GM19025 (cell line): ENCODE data around the gene RBBP6.

Source experiments
- ATAC-seq: cut with Tn5 transposase; IDR thresholded peaks from one replicate; pipeline ENCODE4 v1.9.1; 2021; ENCODE audit warnings: mild to moderate bottlenecking, low read depth, moderate library complexity; ENCODE audit not compliant: unreplicated experiment

The RBBP6 gene

DNA sequence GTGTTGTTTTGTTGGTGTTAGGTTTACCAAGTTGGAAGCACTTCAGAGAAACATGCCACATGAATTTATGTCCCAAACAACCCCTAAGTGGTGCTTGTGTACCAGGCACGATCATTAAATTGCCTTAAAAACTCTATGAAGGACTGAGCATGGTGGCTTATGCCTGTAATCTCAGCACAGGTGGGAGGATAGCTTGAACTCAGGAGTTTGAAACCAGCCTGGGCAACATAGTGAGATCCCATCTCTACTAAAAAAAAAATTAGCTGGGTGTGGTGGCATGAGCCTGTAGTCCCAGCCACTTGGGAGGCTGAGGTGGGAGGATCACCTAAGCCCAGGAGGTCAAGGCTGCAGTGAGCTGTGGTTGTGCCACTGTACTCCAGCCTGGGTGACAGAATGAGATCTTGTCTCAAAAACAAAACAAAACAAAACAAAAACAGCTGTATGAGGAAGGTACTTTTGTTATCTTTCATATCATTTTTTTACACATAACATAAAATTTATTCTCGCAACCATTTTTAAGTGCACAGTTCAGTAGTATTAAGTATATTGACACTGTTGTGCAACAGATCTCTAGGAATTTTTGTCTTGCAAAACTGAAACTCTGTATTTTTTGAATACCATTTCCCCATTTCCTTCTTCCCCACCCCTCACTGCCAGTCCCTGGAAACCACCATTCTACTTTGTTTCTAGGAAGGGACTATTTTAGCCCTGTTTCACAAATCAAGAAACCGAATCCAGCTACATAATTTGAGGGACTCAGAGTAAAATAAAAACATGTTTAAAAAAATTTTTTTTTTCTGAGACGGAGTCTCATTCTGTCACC, 14.3 kb upstream of the RBBP6 start:
- ATAC-seq, result no peak

DNA sequence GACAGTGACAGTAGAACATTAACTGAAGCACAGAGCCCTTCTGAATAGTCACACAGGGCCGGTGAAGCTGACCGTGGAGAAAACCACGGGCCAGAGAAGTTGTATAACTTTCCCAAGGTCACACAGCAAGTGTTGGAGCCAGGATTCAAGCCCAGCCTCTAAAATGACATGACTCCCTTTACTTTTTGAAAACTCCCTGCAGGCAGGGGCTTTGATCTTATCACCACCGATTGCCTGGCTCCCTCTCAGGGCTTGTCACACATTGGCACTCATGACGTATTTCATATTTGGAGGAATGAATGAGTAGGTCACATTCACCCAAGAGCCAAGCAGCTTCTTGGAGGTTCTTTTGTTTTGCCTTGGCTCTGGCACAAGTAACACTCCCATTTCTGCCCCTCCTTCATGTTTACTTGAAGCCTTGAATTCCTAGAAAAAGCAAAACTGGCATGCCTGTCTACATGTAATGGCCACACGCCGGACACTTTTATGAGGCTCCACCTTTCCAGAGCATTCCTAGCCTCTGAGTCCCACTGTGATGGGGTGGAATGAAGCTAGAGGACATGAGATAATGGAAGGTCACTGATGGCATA, 13.3 kb upstream of the RBBP6 start:
- ATAC-seq, result no peak

DNA sequence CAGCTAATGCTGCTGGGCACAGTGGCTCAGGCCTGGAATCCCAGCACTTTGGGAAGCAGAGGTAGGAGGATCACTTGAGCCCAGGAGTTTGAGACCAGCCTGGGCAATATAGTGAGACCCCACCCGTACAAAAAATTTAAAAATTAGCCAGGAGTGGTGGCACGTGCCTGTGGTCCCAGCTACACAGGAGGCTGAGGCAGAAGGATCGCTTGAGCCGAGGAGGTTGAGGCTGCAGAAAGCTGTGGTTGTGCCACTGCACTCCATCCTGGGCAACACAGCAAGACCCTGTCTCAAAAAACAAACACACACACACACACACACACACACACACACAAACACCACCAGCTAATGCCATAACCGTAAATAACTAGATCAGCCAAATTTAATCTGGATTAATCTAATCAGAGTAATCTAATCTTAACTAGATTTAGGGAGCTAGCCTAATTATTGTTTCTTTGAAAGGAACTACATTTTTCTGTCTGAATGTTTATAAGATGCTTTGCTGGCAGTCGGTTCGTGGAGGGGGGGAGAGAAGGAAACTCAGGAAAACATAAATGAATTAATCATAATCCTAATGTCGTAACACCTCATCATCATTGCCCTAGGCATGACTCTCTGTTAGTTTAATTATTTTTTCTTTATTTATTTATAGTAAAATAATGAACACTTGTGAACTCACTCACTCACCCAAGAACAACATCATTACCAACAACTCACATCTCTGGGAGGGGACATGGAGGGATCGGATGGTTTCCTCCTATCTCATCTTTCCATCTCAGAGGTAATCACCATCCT, 12.5 kb upstream of the RBBP6 start:
- ATAC-seq, result no peak

DNA sequence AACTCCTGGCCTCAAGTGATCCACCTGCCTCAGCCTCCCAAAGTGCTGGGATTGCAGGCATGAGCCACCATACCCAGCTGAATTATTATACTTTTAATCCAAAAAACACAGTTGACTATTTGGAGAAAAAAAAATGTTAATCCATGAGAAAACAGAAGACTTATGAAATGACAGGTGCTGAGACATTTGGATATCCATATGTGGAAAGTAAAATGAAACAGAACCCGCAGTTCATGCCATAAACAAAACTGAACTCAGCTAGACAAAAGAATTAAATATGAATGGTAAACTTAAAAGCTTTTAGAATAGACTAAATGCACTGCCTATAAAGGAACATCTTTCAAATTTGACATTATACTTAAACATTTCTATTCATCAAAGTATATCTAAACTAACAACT, 8.2 kb upstream of the RBBP6 start:
- ATAC-seq, result no peak

DNA sequence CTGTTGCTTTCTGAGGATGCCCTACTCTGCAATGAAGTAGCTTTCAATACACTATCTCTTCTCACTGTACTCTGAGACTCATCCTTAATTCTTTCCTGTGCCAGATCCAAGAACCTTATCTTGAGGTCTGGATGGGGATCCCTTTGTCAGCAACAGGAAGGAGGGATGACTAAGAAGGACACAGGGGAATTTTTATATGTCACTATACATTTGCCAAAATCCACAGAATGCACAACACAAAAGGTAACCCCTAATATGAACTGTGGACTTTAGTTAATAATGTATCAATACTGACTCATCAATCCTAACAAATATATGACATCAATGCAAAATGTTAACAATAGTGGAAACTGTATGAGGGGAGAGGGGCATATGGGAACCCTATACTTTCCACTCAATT, 4.7 kb upstream of the RBBP6 start:
- ATAC-seq, result no peak

DNA sequence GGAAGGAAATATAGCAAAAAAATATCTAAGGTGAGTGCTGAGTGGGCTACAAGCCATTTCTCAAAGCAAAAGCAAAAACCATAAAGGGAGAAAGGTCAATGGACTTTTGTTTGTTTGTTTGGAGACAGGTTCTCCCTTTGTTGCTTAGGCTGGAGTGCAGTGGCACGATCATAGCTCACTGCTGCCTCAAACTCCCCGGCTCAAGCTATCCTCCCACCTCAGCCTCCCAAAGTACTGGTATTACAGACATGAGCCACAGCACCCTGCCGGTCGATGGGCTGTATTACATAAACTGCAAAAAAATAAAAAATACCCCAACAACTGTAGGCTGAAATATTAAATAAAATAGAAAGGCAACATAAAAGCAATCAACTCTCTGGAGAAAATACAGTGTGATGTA, 3.5 kb upstream of the RBBP6 start:
- no peak for ATAC-seq

DNA sequence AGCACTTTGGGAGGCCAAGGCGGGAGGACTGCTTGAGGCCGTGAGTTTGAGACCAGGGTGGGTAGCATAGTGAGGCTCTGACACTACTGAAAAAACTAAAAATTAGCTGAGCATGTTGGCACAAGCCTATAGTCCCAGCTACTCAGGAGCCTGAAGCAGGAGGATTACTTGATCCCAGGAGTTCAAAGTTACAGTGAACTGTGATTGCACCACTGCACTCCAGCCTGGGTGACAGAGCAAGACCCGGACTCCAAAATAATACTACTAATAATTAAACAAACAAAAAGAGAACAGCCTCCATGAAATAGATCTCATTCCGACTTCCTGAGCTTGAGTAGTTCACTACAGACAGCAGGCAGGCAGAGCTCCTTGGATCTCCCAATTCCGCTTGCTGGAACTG, 2.7 kb upstream of the RBBP6 start:
- ATAC-seq, result no peak

DNA sequence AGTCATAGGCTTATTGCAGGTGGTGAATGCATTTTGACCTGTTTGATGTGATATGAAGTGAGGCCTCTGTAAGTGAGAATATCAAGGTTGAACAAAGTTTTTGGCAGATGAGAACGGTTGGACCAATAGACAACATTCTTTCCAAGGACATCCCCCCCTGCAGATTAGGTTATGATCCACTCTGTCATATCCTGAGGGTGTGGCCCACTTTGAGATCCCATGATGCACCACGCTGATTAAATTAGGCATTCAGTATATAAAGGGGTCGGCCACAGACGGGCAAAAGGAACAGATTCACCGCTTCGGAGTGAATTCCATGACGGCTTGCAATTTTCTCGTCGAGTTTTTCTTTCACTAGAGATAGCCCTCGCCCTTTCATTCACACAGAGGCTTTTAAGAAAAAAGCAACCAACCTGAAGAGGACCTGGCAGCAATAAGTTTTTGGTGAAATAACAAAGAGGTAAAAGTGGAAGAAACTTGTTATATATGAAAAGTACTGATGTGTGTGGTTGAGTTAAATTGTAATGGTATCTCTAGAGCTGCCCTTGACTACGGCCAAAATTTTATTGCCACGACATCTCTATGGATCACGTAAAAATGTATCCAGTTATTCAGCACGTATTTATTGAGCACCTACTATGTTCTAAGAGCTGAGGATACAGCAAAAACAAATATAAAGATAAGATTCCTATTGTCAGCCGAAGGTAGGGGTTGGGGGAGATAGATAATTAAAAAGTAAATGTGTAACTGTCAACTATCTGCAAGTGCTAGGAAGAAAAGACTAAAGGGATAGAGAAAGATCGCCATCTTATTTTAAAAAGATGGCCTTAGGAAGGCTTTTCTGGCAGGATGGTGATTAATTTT, 1.7 kb upstream of the RBBP6 start:
- ATAC-seq, result no peak

DNA sequence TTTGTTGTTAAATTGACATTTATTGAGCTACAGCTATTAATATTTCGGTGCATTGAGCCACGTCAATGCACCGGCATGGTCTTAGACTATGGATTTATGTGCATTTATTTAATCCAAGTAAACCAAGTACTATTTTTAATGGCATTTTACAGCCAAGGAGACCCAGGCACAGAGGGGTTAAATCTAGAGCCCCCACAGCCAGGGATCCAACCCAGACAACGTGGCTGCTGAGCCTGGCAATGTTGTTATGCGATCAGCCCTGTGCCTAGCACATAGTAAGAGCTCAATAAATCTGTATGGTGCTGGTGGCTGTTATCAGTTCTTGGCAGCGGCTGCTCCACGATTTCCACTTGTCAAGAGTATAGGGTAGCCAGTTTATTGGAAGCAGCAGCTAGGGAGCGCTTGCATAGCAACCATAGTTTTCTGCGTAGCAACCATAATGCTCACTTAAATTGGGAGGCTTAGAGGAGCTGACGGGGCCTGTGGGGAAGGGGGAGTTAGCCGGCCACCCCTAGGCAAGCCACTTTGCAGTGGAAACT, 541 bp upstream of the RBBP6 start:
- ATAC-seq, result no peak

DNA sequence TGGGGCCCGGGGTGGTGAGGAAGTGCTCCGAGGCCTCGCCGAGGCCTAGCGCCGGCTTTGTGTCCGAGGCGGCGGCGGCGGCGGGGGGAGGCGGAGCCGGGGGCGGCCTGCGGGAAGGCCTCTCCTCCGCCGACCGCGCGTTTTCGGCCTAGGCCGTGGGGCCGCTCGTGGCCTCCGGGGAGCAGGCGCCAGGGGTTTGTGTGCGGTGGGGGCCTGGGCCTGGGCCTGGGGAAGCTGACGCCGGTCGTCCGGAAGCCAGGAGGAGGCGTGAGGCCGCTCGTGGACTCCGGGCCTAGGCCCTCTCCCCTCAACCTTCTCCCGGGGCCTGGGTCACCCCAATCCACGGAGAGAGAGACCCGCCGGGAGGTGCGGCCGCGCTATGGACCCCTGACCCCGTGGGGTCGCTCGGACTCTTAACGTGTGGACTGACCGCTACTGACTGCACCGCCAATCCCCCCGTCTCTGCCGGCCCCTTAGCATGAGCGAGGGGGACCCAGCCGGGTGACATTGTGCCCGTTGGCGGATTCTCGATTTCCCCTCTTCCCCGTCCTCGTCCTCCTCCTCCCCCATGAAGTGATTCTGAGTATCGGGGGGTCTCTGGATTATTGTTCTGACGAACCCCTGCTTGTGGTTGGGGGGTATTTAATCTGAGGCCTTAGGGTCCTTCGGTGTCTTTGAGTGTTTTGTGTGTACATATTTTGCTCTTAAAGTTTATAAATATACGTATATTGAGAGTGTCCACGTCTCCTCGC, 660 bp downstream of the RBBP6 start:
- ATAC-seq, result peak; percentile 35

DNA sequence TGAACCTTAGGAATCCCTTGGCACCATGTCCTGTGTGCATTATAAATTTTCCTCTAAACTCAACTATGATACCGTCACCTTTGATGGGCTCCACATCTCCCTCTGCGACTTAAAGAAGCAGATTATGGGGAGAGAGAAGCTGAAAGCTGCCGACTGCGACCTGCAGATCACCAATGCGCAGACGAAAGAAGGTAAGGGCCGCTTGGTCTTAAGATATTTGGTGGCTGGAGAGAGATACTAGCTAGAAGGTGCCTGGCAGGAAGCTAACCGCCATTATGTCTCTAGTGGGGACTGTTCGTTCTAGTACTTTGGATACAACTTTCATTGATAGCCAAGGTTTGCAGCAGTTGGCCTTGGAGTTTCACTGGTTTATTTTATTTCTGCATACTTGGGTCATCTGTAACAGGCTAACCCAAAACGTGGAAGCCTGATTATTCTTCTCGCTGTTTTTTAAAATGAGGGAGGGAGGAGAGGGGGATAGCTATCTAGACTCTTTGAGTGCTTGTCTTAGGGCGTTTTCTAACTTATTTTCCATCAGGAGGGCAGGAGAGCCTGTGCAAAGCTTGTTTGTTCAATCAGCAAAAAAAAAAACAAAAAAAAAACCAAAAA, 1.3 kb downstream of the RBBP6 start:
- ATAC-seq, result no peak

DNA sequence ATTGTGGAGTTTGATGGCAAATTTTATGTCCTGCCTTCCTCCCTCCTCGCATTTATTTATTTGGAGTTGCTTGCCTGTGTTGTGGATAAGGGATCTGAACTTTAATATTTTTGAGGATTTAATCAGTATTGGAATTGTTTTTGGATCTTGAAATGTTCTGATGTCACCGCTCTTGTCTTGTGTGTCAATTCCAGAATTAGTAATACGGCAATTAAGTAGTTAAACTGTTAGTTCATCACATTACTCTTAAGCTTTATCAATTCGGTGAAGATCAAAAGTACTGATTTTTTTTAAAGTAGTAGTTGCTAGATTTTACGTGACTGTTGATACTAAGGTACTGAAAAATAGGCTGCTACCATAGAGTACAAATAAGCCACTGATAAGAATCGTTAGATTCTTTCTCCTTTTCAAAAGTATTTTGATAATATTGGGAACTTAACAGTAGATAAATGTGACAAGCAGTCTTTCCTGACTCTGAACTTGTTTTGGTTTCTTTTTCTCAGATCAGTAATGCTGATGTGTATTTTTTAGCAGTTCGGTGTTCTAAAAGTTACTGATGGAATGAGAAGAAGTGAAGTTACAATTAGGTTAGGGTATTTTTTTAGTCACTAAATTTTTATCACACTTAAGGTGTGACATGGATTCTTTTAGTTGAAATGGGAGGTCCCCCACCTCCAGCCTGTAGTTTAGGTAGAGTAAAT, 2.0 kb downstream of the RBBP6 start:
- no peak for ATAC-seq

DNA sequence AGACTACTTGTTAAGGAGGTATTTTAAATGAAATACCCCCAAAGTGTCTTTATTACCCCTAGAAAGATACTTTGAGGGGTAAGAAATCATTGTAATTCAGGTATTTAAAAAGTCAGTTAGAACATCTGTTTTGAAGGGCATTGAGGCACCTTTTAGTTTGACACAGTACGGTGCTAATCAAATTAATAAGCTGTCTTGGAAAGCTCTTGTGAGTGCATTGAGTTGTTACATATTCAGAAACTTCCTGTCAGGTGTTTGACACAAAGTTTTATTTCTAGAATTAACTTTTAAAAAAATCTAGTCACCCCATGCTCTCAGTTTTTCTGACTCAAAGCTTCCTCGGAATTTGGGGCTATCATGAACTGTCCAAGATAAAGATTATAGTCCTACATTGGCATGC, 4.6 kb downstream of the RBBP6 start:
- ATAC-seq, result no peak

DNA sequence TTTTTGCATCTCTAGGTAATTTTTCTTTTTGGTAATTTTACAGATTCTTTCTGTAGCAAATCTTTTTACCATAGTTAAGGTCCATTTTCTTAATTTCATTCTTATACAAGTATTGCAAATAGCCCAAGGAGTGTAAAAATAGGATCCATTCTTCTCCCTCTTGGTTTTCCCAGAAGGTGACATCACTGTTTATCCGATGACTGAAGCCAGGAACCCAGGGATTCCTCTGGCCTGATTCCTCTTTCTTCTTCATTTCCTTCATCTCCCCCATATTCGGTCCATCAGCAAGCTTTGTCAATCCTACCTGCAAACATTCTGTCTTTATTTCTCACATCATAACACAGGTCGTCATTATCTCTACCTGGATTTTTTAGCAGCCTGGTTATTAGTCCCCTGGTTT, 5.3 kb downstream of the RBBP6 start:
- ATAC-seq, result no peak

DNA sequence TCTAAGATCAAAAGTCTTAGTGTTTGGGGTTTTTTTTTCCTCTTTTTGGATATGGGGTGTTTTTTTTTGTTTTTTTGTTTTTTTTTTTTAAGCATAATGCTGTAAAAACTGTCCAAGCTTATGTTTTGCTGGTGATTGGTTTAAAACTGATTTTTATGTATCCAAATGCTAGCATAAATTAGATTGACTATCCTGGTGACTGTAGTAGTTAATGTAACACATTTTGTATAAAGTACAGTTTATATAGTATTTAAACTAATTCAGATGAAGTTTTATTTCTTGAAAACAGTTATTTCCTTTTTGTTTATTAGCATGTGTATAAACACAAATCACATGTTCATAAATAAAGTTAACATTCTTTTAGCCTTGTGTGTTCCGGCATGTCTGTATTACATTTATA, 10.9 kb downstream of the RBBP6 start:
- ATAC-seq, result no peak

DNA sequence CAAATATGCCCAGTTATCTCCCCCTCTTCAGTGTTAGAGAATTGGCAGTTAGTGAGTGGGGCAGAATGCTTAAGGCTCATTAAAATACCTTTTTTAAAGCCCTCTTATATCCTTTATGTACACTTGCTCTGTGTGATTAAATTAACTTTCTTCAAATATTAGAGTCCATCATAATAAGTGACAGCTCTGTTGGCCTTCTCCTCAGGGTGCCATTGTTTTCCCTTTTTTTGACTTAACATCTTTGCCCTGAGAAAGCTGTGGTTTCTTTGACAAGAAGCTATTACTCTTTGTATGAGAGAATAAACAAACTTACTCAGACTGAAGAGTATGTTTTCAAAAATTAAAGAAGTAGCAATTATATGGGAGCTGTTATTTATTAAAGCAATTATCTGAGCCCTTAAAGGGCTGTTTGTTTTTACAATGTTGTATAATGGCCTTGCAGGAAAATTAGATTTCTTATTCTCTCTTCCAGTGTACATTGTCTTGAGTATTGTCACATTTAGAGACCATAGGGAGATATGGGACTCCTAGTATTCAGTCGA, 13.4 kb downstream of the RBBP6 start:
- no peak for ATAC-seq

DNA sequence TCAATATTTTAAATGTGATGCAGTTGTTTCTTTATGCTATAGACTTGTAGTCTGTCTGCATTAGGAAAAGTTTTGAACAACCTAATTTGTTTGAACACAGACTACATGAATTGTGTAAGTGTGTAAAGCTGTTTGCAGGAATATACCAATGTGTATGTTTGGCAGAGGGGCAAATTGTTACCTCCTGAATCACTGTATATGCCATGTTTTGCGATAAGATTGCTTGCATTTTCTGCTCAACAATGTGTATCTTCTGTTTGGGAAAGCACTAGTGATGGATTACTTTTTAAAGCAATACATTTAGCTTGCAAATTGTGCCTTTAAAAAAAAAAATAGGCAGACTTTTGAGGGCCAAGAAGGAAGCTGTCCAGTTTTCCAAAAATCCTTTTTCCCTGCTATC, 14.6 kb downstream of the RBBP6 start:
- ATAC-seq, result no peak

DNA sequence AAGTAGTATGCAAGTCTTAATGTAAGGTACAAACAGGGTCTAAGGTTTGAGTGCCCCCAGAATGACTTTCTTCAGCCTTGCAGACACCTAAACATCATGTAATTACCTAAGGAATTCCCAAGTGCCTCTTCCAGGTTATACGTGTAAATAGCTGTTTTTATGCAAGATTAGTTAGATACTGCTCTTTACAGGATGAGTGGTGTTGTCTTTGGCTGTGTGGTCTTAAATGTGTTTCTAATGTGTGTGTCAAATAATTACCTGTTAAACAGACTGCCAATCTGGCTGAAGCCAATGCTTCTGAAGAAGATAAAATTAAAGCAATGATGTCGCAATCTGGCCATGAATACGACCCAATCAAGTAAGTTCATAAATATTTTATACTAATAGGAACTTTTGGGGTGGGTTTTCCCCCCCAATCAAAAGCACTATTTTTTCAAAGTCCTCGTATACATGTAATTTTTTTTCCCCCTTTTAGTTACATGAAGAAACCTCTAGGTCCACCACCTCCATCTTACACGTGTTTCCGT, 16.0 kb downstream of the RBBP6 start:
- no peak for ATAC-seq
